Subcutaneous abdominal adipose tissue (tissue), 5 donors: ENCODE data around the gene NTRK1.

ENCODE experiments used
- H3K27ac ChIP-seq: one replicate; pipeline ENCODE4 v1.7.0; 2013; ENCODE audit warnings: low read depth, mild to moderate bottlenecking, inconsistent platforms, low read length, moderate library complexity
- H3K27me3 ChIP-seq, 5 donors: one replicate each; pipeline ENCODE4 v1.7.0; 2013; ENCODE audit warnings: low read length in 5 of 5, inconsistent platforms in 1 of 5; ENCODE audit not compliant: control insufficient read depth in 5 of 5, insufficient read depth in 4 of 5
- H3K36me3 ChIP-seq, 5 donors: one replicate each; pipeline ENCODE4 v1.7.0; 2013; ENCODE audit warnings: low read length in 5 of 5; ENCODE audit not compliant: control insufficient read depth in 5 of 5, insufficient read depth in 5 of 5
- H3K4me1 ChIP-seq, 5 donors: one replicate each; pipeline ENCODE4 v1.7.0; 2013; ENCODE audit warnings: low read length in 5 of 5, mild to moderate bottlenecking in 3 of 5, moderate library complexity in 1 of 5; ENCODE audit not compliant: control insufficient read depth in 5 of 5, insufficient read depth in 5 of 5
- H3K4me3 ChIP-seq, 5 donors: one replicate each; pipeline ENCODE4 v1.7.0; 2013; ENCODE audit warnings: low read length in 5 of 5, low read depth in 1 of 5
- H3K9ac ChIP-seq, 5 donors: one replicate each; pipeline ENCODE4 v1.7.0; 2013; ENCODE audit warnings: low read length in 5 of 5, mild to moderate bottlenecking in 4 of 5, moderate library complexity in 3 of 5
- H3K9me3 ChIP-seq, 5 donors: one replicate each; pipeline ENCODE4 v1.7.0; 2013; ENCODE audit warnings: low read length in 5 of 5; ENCODE audit not compliant: control insufficient read depth in 5 of 5
- donor health status: healthy.
- donor health status: healthy.
- donor health status: healthy.
- donor health status: healthy.
- donor health status: healthy.

The NTRK1 gene

GRCh38 chr1:156860628-156861423 lies at the start of gene NTRK1:
NTRK1 (plus strand) TSS chr1:156860865; CDS start chr1:156860935, 70 bp downstream.
- Histone ChIP-seq H3K27me3 (peaks cover 30 to 77% (median 74%) of the 10 kb centered on the region in 5 donors), H3K4me3 (peak within 1 kb of the TSS in 4 of 5 donors; percentile 21 to 53 (median 44)), H3K4me1 (peaks cover 4 to 29% (median 24%) of the 10 kb centered on the region in 5 donors), H3K36me3 (no peaks in the 10 kb centered on the region), H3K9me3 (no peaks in the 10 kb centered on the region), H3K9ac (no peak within 1 kb of the TSS), H3K27ac (no peak within 1 kb of the TSS)

- Histone ChIP-seq H3K27me3 (no peaks in the 10 kb centered on the region), H3K9me3 (no peaks in the 10 kb centered on the region), H3K9ac (no peak overlapping the region), H3K27ac (no peak overlapping the region), H3K4me3 (no peak overlapping the region), H3K36me3 (no peaks in the 10 kb centered on the region), H3K4me1 (peaks cover 11 to 45% (median 39%) of the 10 kb centered on the region in 5 donors)
Measured at GRCh38 chr1:156811168-156811567, 49.5 kb upstream of the NTRK1 start.

- H3K9ac ChIP-seq = no peak overlapping the region
- H3K4me1 ChIP-seq = peaks cover 8 to 43% (median 40%) of the 10 kb centered on the region in 5 donors
Measured at GRCh38 chr1:156812293-156812990, 48.2 kb upstream of the NTRK1 start.

GRCh38 chr1:156813298-156813697 lies 47.4 kb upstream of the NTRK1 start:
- H3K9ac ChIP-seq = peak overlapping the region in 2 of 5 donors; percentile 56 to 62

More at GRCh38 chr1:156812293-156812990, 48.2 kb upstream of the NTRK1 start:
- Histone ChIP-seq H3K4me3 (no peak overlapping the region), H3K9me3 (no peaks in the 10 kb centered on the region), H3K27ac (no peak overlapping the region), H3K27me3 (no peaks in the 10 kb centered on the region), H3K36me3 (no peaks in the 10 kb centered on the region)

GRCh38 chr1:156813750-156814570 lies 46.7 kb upstream of the NTRK1 start:
- Histone ChIP-seq H3K27ac (no peak overlapping the region), H3K36me3 (no peaks in the 10 kb centered on the region), H3K4me3 (peak overlapping the region; percentile 53 to 68 (median 61)), H3K9me3 (no peaks in the 10 kb centered on the region), H3K27me3 (no peaks in the 10 kb centered on the region), H3K4me1 (peaks cover 8 to 41% (median 40%) of the 10 kb centered on the region in 5 donors), H3K9ac (peak overlapping the region in 3 of 5 donors; percentile 40 to 62 (median 56))

More at GRCh38 chr1:156813298-156813697, 47.4 kb upstream of the NTRK1 start:
- Histone ChIP-seq H3K27me3 (no peaks in the 10 kb centered on the region), H3K9me3 (no peaks in the 10 kb centered on the region), H3K36me3 (no peaks in the 10 kb centered on the region), H3K27ac (no peak overlapping the region), H3K4me3 (peak overlapping the region; percentile 53 to 68 (median 61)), H3K4me1 (peaks cover 8 to 41% (median 40%) of the 10 kb centered on the region in 5 donors)

GRCh38 chr1:156814571-156815260 lies 45.9 kb upstream of the NTRK1 start:
- Histone ChIP-seq H3K4me3 (peak overlapping the region in 3 of 5 donors; percentile 6 to 68 (median 53)), H3K4me1 (peaks cover 8 to 41% (median 40%) of the 10 kb centered on the region in 5 donors), H3K27me3 (no peaks in the 10 kb centered on the region), H3K27ac (no peak overlapping the region), H3K36me3 (no peaks in the 10 kb centered on the region), H3K9me3 (no peaks in the 10 kb centered on the region), H3K9ac (peak overlapping the region in 1 of 5 donors; percentile 62)

GRCh38 chr1:156815307-156815826 lies 45.3 kb upstream of the NTRK1 start:
- peak overlapping the region in 1 of 5 donors; percentile 16 for H3K9ac ChIP-seq
- H3K27me3 ChIP-seq = no peaks in the 10 kb centered on the region
- H3K9me3 ChIP-seq = no peaks in the 10 kb centered on the region
- H3K36me3 ChIP-seq = no peaks in the 10 kb centered on the region
- no peak overlapping the region for H3K27ac ChIP-seq
- H3K4me3 ChIP-seq = peak overlapping the region in 4 of 5 donors; percentile 17 to 39 (median 36)
- H3K4me1 ChIP-seq = peaks cover 8 to 41% (median 40%) of the 10 kb centered on the region in 5 donors

- Histone ChIP-seq H3K27me3 (no peaks in the 10 kb centered on the region), H3K9ac (peak overlapping the region in 4 of 5 donors; percentile 1 to 61 (median 27)), H3K36me3 (no peaks in the 10 kb centered on the region), H3K9me3 (no peaks in the 10 kb centered on the region), H3K27ac (no peak overlapping the region), H3K4me1 (peaks cover 8 to 41% (median 40%) of the 10 kb centered on the region in 5 donors), H3K4me3 (peak overlapping the region in 4 of 5 donors; percentile 17 to 39 (median 36))
Measured at GRCh38 chr1:156815961-156816422, 44.7 kb upstream of the NTRK1 start.
